H9 (cell line): ENCODE results near the gene CDIPT. TPM values are rescaled to one million over a fixed set of nuclear protein-coding genes. Genes with fewer than 3 reads are reported as not detected.
"Not testable (repeated sequence)": the region's sequence is repeated elsewhere in the genome, so short reads cannot be mapped to it uniquely, and the experiment has no call there.

Source experiments
- DNase-seq: peaks from one replicate; pipeline ENCODE4 v3.0.0-alpha.2; 2017
- H2AFZ ChIP-seq: one replicate; pipeline ENCODE4 v1.6.1; 2013; ENCODE audit warnings: mild to moderate bottlenecking, low read length, control low read depth, moderate library complexity
- H2AK5ac ChIP-seq: 2 replicates; pipeline ENCODE4 v1.6.1; 2013; ENCODE audit warnings: low read length, control low read depth, mixed read lengths; ENCODE audit not compliant: insufficient read length
- H2BK120ac ChIP-seq: one replicate; pipeline ENCODE4 v1.6.1; 2013; ENCODE audit warnings: low read depth, mild to moderate bottlenecking, low read length, control low read depth, inconsistent platforms; ENCODE audit not compliant: poor library complexity, severe bottlenecking
- H2BK12ac ChIP-seq: 2 replicates; pipeline ENCODE4 v1.6.1; 2013; ENCODE audit warnings: low read length, control low read depth, mixed read lengths, low read depth; ENCODE audit not compliant: insufficient read length
- H2BK15ac ChIP-seq: 2 replicates; pipeline ENCODE4 v1.6.1; 2013; ENCODE audit warnings: low read depth, low read length, control low read depth
- H2BK20ac ChIP-seq: one replicate; pipeline ENCODE4 v1.6.1; 2013; ENCODE audit warnings: low read depth, mild to moderate bottlenecking, low read length, control low read depth, inconsistent platforms; ENCODE audit not compliant: poor library complexity, severe bottlenecking
- H2BK5ac ChIP-seq: 2 replicates; pipeline ENCODE4 v1.6.1; 2013; ENCODE audit warnings: low read length, control low read depth, mixed read lengths; ENCODE audit not compliant: insufficient read length
- H3K14ac ChIP-seq: 2 replicates; pipeline ENCODE4 v1.6.1; 2013; ENCODE audit warnings: low read length, control low read depth; ENCODE audit not compliant: insufficient read depth
- H3K18ac ChIP-seq: 2 replicates; pipeline ENCODE4 v1.6.1; 2013; ENCODE audit warnings: low read depth, mild to moderate bottlenecking, mixed read lengths, low read length, control low read depth; ENCODE audit not compliant: insufficient read length
- H3K23ac ChIP-seq: 2 replicates; pipeline ENCODE4 v1.6.1; 2013; ENCODE audit warnings: low read length, control low read depth, mixed read lengths, low read depth; ENCODE audit not compliant: insufficient read length
- H3K23me2 ChIP-seq: 2 replicates; pipeline ENCODE4 v1.6.1; 2013; ENCODE audit warnings: low read depth, mild to moderate bottlenecking, mixed read lengths, low read length, control low read depth; ENCODE audit not compliant: insufficient read length, poor library complexity, severe bottlenecking
- H3K27ac ChIP-seq: 2 replicates; pipeline ENCODE4 v1.5.1; 2013; ENCODE audit warnings: low read length, control low read depth, mixed read lengths, low read depth; ENCODE audit not compliant: insufficient read length
- H3K27me3 ChIP-seq: 2 replicates; pipeline ENCODE4 v1.6.1; 2013; ENCODE audit warnings: low read length, control low read depth, inconsistent platforms; ENCODE audit not compliant: insufficient read depth
- H3K4ac ChIP-seq: 2 replicates; pipeline ENCODE4 v1.6.1; 2013; ENCODE audit warnings: low read depth, mild to moderate bottlenecking, control low read depth, inconsistent platforms, low read length, moderate library complexity
- H3K4me1 ChIP-seq: 2 replicates; pipeline ENCODE4 v1.6.1; 2013; ENCODE audit warnings: low read length, control low read depth, inconsistent platforms; ENCODE audit not compliant: insufficient read depth
- H3K4me2 ChIP-seq: 2 replicates; pipeline ENCODE4 v1.6.1; 2013; ENCODE audit warnings: low read length, control low read depth, mixed read lengths; ENCODE audit not compliant: insufficient read length, insufficient read depth
- H3K56ac ChIP-seq: 2 replicates; pipeline ENCODE4 v1.6.1; 2013; ENCODE audit warnings: low read depth, mild to moderate bottlenecking, mixed read lengths, low read length, control low read depth; ENCODE audit not compliant: insufficient read length
- H3K79me1 ChIP-seq: 2 replicates; pipeline ENCODE4 v1.6.1; 2013; ENCODE audit warnings: low read depth, mild to moderate bottlenecking, moderate library complexity, low read length, control low read depth, inconsistent platforms; ENCODE audit not compliant: insufficient read depth, poor library complexity, severe bottlenecking
- H3K79me2 ChIP-seq: 2 replicates; pipeline ENCODE4 v1.6.1; 2013; ENCODE audit warnings: low read length, control low read depth, inconsistent platforms; ENCODE audit not compliant: insufficient read depth
- H3K9ac ChIP-seq: 2 replicates; pipeline ENCODE4 v1.6.1; 2013; ENCODE audit warnings: low read length, control low read depth, mixed read lengths; ENCODE audit not compliant: insufficient read length; ENCODE audit errors: extremely low read depth
- H3K9me3 ChIP-seq: one replicate; pipeline ENCODE4 v1.6.1; 2013; ENCODE audit warnings: low read depth, low read length, inconsistent platforms; ENCODE audit not compliant: control insufficient read depth
- H3T11ph ChIP-seq: one replicate; pipeline ENCODE4 v1.6.1; 2013; ENCODE audit warnings: mild to moderate bottlenecking, low read length, control low read depth, inconsistent platforms
- H4K20me1 ChIP-seq: one replicate; pipeline ENCODE4 v1.6.1; 2013; ENCODE audit not compliant: control insufficient read depth, insufficient read length, insufficient read depth
- H4K5ac ChIP-seq: 2 replicates; pipeline ENCODE4 v1.6.1; 2013; ENCODE audit warnings: low read depth, mild to moderate bottlenecking, mixed read lengths, low read length, control low read depth; ENCODE audit not compliant: insufficient read length
- H4K8ac ChIP-seq: replicated peaks from 2 replicates; pipeline ENCODE4 v1.6.1; 2013; ENCODE audit warnings: low read length, control low read depth, mixed read lengths, low read depth; ENCODE audit not compliant: insufficient read length
- H4K91ac ChIP-seq: 2 replicates; pipeline ENCODE4 v1.6.1; 2013; ENCODE audit warnings: low read depth, mild to moderate bottlenecking, moderate library complexity, mixed read lengths, low read length, control low read depth; ENCODE audit not compliant: insufficient read length
- H3K27ac Mint-ChIP-seq, 3 experiments: 2 replicates in 2 of 3; 3 replicates in 1 of 3; pipeline ENCODE4 v1.8.0; 2020 to 2021; ENCODE audit warnings: mixed read lengths in 3 of 3, mild to moderate bottlenecking in 1 of 3, moderate library complexity in 1 of 3
- H3K27me3 Mint-ChIP-seq: 2 replicates; pipeline ENCODE4 v1.8.0; 2021; ENCODE audit warnings: low read depth, mild to moderate bottlenecking, moderate library complexity, mixed read lengths
- H3K36me3 Mint-ChIP-seq, 3 experiments: 2 replicates in 2 of 3; 3 replicates in 1 of 3; pipeline ENCODE4 v1.8.0; 2020 to 2021; ENCODE audit warnings: low read depth in 3 of 3, mixed read lengths in 3 of 3; ENCODE audit not compliant: insufficient read depth in 1 of 3
- H3K4me1 Mint-ChIP-seq, 2 experiments: 2 replicates each; pipeline ENCODE4 v1.8.0; 2020; ENCODE audit warnings: mixed read lengths in 2 of 2
- H3K4me3 Mint-ChIP-seq, 2 experiments: 2 replicates in 1 of 2; 3 replicates in 1 of 2; pipeline ENCODE4 v1.8.0; 2020 to 2021; ENCODE audit warnings: mild to moderate bottlenecking in 2 of 2, mixed read lengths in 2 of 2, moderate library complexity in 1 of 2
- H3K9me3 Mint-ChIP-seq, 2 experiments: 2 replicates in 1 of 2; 3 replicates in 1 of 2; pipeline ENCODE4 v1.8.0; 2020; ENCODE audit warnings: mild to moderate bottlenecking in 2 of 2, mixed read lengths in 2 of 2, moderate library complexity in 1 of 2
- WGBS: extraction: QIAGEN DNeasy Blood & Tissue Kit; methylation state at CpG from one replicate; pipeline ENCODE4 v1.1.7; 2013; ENCODE audit warnings: missing lambda C conversion rate, low lambda C conversion rate, mixed read lengths; ENCODE audit not compliant: insufficient read length; ENCODE audit errors: extremely low coverage; 5-methylcytosine and 5-hydroxymethylcytosine counted together
- total RNA-seq: library from RNA; stranded (reverse); gene quantifications from 2 replicates; pipeline ENCODE4 v1.2.1, GENCODE V29; 2021
- TF ChIP-seq, protein P1 (sequence below): fragments of 200-600 bp; sonication (generic); conservative IDR thresholded peaks from 3 replicates; pipeline ENCODE4 v1.8.0; 2021; ENCODE audit warnings: antibody characterized with exemption, mild to moderate bottlenecking

The CDIPT gene
- total RNA-seq, 1 experiment from 2014 or later = 70.6 TPM

GRCh38 chr16:29834079-29834478 is 28.9 kb downstream of the CDIPT start:
- Histone ChIP-seq H3K4ac (no peak overlapping the region), H3K79me2 (no peaks in the 10 kb centered on the region), H2BK20ac (no peak overlapping the region), H2BK15ac (no peak overlapping the region), H4K91ac (no peak overlapping the region), H3K9ac (no peak overlapping the region), H3K9me3 (no peaks in the 10 kb centered on the region), H4K5ac (no peak overlapping the region), H3K79me1 (no peaks in the 10 kb centered on the region), H3K14ac (no peak overlapping the region), H3K27me3 (no peaks in the 10 kb centered on the region), H2BK120ac (no peak overlapping the region), H3K23ac (no peak overlapping the region), H3K27ac (no peak overlapping the region), H2AFZ (no peak overlapping the region), H3T11ph (no peak overlapping the region), H3K18ac (no peak overlapping the region), H2AK5ac (no peak overlapping the region), H2BK12ac (no peak overlapping the region), H3K56ac (no peak overlapping the region), H3K23me2 (peaks cover 4% of the 10 kb centered on the region), H3K4me2 (no peak overlapping the region), H3K4me1 (peaks cover 2% of the 10 kb centered on the region; the same call in 1 of the 2 replicates), H4K8ac (no peak overlapping the region), H2BK5ac (no peak overlapping the region), H4K20me1 (no peaks in the 10 kb centered on the region)
- Mint-ChIP-seq H3K27me3 (no peaks in the 10 kb centered on the region; the same call in 1 of the 2 replicates), H3K9me3 (no peaks in the 10 kb centered on the region), H3K36me3 (no peaks in the 10 kb centered on the region), H3K27ac (no peak overlapping the region), H3K4me1 (peaks cover 0 to 3% of the 10 kb centered on the region in 2 experiments; a peak in 2 of 4 replicates), H3K4me3 (no peak overlapping the region)
- no CpG with 5 or more reads among the region's 5 CpGs for WGBS
- no peak for DNase-seq
- TF ChIP-seq, protein P1, sequence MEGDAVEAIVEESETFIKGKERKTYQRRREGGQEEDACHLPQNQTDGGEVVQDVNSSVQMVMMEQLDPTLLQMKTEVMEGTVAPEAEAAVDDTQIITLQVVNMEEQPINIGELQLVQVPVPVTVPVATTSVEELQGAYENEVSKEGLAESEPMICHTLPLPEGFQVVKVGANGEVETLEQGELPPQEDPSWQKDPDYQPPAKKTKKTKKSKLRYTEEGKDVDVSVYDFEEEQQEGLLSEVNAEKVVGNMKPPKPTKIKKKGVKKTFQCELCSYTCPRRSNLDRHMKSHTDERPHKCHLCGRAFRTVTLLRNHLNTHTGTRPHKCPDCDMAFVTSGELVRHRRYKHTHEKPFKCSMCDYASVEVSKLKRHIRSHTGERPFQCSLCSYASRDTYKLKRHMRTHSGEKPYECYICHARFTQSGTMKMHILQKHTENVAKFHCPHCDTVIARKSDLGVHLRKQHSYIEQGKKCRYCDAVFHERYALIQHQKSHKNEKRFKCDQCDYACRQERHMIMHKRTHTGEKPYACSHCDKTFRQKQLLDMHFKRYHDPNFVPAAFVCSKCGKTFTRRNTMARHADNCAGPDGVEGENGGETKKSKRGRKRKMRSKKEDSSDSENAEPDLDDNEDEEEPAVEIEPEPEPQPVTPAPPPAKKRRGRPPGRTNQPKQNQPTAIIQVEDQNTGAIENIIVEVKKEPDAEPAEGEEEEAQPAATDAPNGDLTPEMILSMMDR = no peak

DNA sequence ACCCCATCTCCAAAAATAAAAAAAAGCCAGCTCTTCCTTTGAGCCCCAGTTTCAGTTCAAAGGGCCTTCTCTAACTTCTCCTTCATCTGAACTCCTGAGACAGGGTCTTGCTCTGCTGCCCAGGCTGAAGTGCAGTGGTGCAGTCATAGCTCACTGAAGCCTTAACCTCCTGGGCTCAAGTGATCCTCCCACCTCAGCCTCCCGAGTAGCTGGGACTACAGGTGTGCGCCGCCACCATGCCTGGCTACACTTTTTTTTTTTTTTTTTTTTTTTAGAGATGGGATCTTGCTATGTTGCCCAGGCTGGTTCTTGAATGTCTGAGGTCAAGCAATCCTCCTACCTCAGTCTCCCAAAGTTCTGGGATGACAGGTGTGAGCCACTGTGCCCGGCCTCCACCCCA is 29.8 kb downstream of the CDIPT start:
- not testable (repeated sequence) for H2BK120ac ChIP-seq, H4K8ac ChIP-seq, H2BK5ac ChIP-seq, H3K4ac ChIP-seq, DNase-seq, H3K27me3 ChIP-seq, H4K5ac ChIP-seq, H3K23ac ChIP-seq, H3K27ac ChIP-seq, H3K4me2 ChIP-seq, H4K20me1 ChIP-seq, H3K9ac ChIP-seq, H3K79me2 ChIP-seq, H2BK15ac ChIP-seq, H3K14ac ChIP-seq, H3K4me1 Mint-ChIP-seq, H3K9me3 ChIP-seq, H3K9me3 Mint-ChIP-seq, H2BK12ac ChIP-seq, H4K91ac ChIP-seq, H3T11ph ChIP-seq, H2AK5ac ChIP-seq, H3K79me1 ChIP-seq, H2BK20ac ChIP-seq, H3K27ac Mint-ChIP-seq, H3K27me3 Mint-ChIP-seq, H3K4me3 Mint-ChIP-seq, H3K23me2 ChIP-seq, H3K56ac ChIP-seq, H3K4me1 ChIP-seq, H3K36me3 Mint-ChIP-seq, H3K18ac ChIP-seq, H2AFZ ChIP-seq
- WGBS = no CpG with 5 or more reads among the region's 4 CpGs
